Liver (tissue), 3 donors: ENCODE results near the gene PRR16.

Source experiments
- CTCF ChIP-seq: fragments of 150-350 bp; IDR thresholded peaks from 2 replicates; pipeline ENCODE4 v1.5.1; 2017; ENCODE audit warnings: improper control_type of control experiment, low read depth, low read length; ENCODE audit not compliant: missing input control
- EGR1 ChIP-seq, 2 donors: IDR thresholded peaks; 2 replicates each; pipeline ENCODE4 v1.6.1; 2016 to 2018; ENCODE audit warnings: antibody characterized with exemption in 2 of 2, low read depth in 2 of 2
- GABPA ChIP-seq, 2 donors: IDR thresholded peaks in 1 of 2; conservative IDR thresholded peaks in 1 of 2; 2 replicates each; pipeline ENCODE4 v1.6.1; 2016; ENCODE audit warnings: antibody characterized with exemption in 2 of 2, mild to moderate bottlenecking in 1 of 2, moderate library complexity in 1 of 2
- HNF4A ChIP-seq, 2 donors: conservative IDR thresholded peaks; 2 replicates each; pipeline ENCODE4 v1.6.1; 2016; ENCODE audit warnings: antibody characterized with exemption in 2 of 2, mild to moderate bottlenecking in 2 of 2
- JUND ChIP-seq, 2 donors: IDR thresholded peaks; 2 replicates each; pipeline ENCODE4 v1.6.1; 2016; ENCODE audit warnings: antibody characterized with exemption in 2 of 2
- MAX ChIP-seq: IDR thresholded peaks from 2 replicates; pipeline ENCODE4 v1.6.1; 2016; ENCODE audit warnings: antibody characterized with exemption
- NR2F2 ChIP-seq: IDR thresholded peaks from 2 replicates; pipeline ENCODE4 v1.6.1; 2016; ENCODE audit warnings: antibody characterized with exemption
- RAD21 ChIP-seq, 2 donors: IDR thresholded peaks; 2 replicates each; pipeline ENCODE4 v1.6.1; 2016; ENCODE audit warnings: antibody characterized with exemption in 2 of 2, mild to moderate bottlenecking in 2 of 2
- REST ChIP-seq: IDR thresholded peaks from 2 replicates; pipeline ENCODE4 v1.6.1; 2016; ENCODE audit warnings: antibody characterized with exemption, mild to moderate bottlenecking
- RXRA ChIP-seq, 2 donors: IDR thresholded peaks; 2 replicates each; pipeline ENCODE4 v1.6.1; 2017 to 2018; ENCODE audit warnings: antibody characterized with exemption in 2 of 2, mild to moderate bottlenecking in 1 of 2
- SP1 ChIP-seq: IDR thresholded peaks from 2 replicates; pipeline ENCODE4 v1.6.1; 2018; ENCODE audit warnings: antibody characterized with exemption, mild to moderate bottlenecking
- TAF1 ChIP-seq: conservative IDR thresholded peaks from 2 replicates; pipeline ENCODE4 v1.6.1; 2016; ENCODE audit warnings: antibody characterized with exemption, mild to moderate bottlenecking
- ZBTB33 ChIP-seq: IDR thresholded peaks from 2 replicates; pipeline ENCODE4 v1.6.1; 2016; ENCODE audit warnings: antibody characterized with exemption
- donor health status: healthy.
- donor health status: healthy.

GRCh38 chr5:120599576-120599975 lies 135.5 kb downstream of the PRR16 start:
- TF ChIP-seq REST (no peak), SP1 (no peak), CTCF (no peak), RXRA (IDR thresholded peaks at IDR 0.05) (no peak), TAF1 (no peak), ZBTB33 (no peak), GABPA (IDR thresholded peaks at IDR 0.05 in 1 of 2, conservative IDR thresholded peaks at IDR 0.05 in 1 of 2) (no peak), EGR1 (IDR thresholded peaks at IDR 0.05; ENCODE audit: low read depth in 2 of 2) (no peak), MAX (no peak), NR2F2 (no peak), JUND (IDR thresholded peaks at IDR 0.05) (no peak), RAD21 (IDR thresholded peaks at IDR 0.05) (no peak), HNF4A (conservative IDR thresholded peaks at IDR 0.05) (no peak)
